AG09309 (cell line): Measurements from ENCODE around the gene FH.

Experiments used
- DNase-seq: peaks from one replicate; pipeline ENCODE4 v3.0.0-alpha.2; 2010; ENCODE audit warnings: low read depth
- H3K4me3 ChIP-seq: 2 replicates; pipeline ENCODE4 v1.5.1; 2011; ENCODE audit warnings: mild to moderate bottlenecking, low read depth, low read length, moderate library complexity; ENCODE audit not compliant: control insufficient read depth
- CTCF ChIP-seq: IDR thresholded peaks from 2 replicates; pipeline ENCODE4 v1.5.1; 2011; ENCODE audit warnings: mild to moderate bottlenecking, low read depth, low read length, inconsistent platforms; ENCODE audit not compliant: insufficient read depth, control insufficient read depth; ENCODE audit errors: missing control alignments

The FH gene

GRCh38 chr1:241553886-241554592 is 34.5 kb upstream of the FH start:
- no peak for DNase-seq
- no peak for TF ChIP-seq CTCF
- no peak overlapping the region for H3K4me3 ChIP-seq

GRCh38 chr1:241551759-241552638 is 32.4 kb upstream of the FH start:
- no peak for TF ChIP-seq CTCF
- DNase-seq = no peak

GRCh38 chr1:241550318-241550717 is 30.8 kb upstream of the FH start:
- no peak for DNase-seq
- no peak for TF ChIP-seq CTCF
- H3K4me3 ChIP-seq = no peak overlapping the region

More at GRCh38 chr1:241551759-241552638, 32.4 kb upstream of the FH start:
- H3K4me3 ChIP-seq = no peak overlapping the region

- TF ChIP-seq CTCF = no peak
- H3K4me3 ChIP-seq = no peak overlapping the region
- no peak for DNase-seq
These were observed 28.5 kb upstream of the FH start for GRCh38 chr1:241548008-241548407.

GRCh38 chr1:241542199-241542907 is 22.8 kb upstream of the FH start:
- no peak overlapping the region for H3K4me3 ChIP-seq
- DNase-seq = no peak
- no peak for TF ChIP-seq CTCF

- no peak for TF ChIP-seq CTCF
- H3K4me3 ChIP-seq = no peak overlapping the region
- DNase-seq = no peak
These were observed 17.4 kb upstream of the FH start for GRCh38 chr1:241536969-241537368.
